Loucy (cell line): ENCODE results near the gene GOLGA6L25.
"Not testable (repeated sequence)": the region's sequence is repeated elsewhere in the genome, so short reads cannot be mapped to it uniquely, and the experiment has no call there.

Source experiments
- EZH2phosphoT487 ChIP-seq: fragments of 200-600 bp; IDR thresholded peaks from 2 replicates; pipeline ENCODE4 v1.6.1; 2018; ENCODE audit warnings: antibody characterized with exemption, mild to moderate bottlenecking, moderate library complexity, borderline replicate concordance
- TF ChIP-seq, protein P1 (sequence below): fragments of 200-600 bp; sonication (generic); conservative IDR thresholded peaks from 2 replicates; pipeline ENCODE4 v1.5.1; 2014; ENCODE audit warnings: mild to moderate bottlenecking, antibody characterized with exemption, low read length

- TF ChIP-seq EZH2phosphoT487, result not testable (repeated sequence)
- TF ChIP-seq, protein P1, sequence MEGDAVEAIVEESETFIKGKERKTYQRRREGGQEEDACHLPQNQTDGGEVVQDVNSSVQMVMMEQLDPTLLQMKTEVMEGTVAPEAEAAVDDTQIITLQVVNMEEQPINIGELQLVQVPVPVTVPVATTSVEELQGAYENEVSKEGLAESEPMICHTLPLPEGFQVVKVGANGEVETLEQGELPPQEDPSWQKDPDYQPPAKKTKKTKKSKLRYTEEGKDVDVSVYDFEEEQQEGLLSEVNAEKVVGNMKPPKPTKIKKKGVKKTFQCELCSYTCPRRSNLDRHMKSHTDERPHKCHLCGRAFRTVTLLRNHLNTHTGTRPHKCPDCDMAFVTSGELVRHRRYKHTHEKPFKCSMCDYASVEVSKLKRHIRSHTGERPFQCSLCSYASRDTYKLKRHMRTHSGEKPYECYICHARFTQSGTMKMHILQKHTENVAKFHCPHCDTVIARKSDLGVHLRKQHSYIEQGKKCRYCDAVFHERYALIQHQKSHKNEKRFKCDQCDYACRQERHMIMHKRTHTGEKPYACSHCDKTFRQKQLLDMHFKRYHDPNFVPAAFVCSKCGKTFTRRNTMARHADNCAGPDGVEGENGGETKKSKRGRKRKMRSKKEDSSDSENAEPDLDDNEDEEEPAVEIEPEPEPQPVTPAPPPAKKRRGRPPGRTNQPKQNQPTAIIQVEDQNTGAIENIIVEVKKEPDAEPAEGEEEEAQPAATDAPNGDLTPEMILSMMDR, result not testable (repeated sequence)
Observed at GRCh38 chr15:28532954-28533353, 20.4 kb upstream of the GOLGA6L25 start, which contains the start of gene GOLGA8G.
